AG09319 (cell line): ENCODE data around the gene TYW1B.
A peak's percentile ranks its signal among the peaks of the same experiment; 100 is the strongest.
"Not testable (repeated sequence)": the region's sequence is repeated elsewhere in the genome, so short reads cannot be mapped to it uniquely, and the experiment has no call there.

Experiments
- DNase-seq: peaks from one replicate; pipeline ENCODE4 v3.0.0-alpha.2; 2010; ENCODE audit warnings: low read depth; ENCODE audit errors: extremely low read depth
- TF ChIP-seq, protein P1 (sequence below): IDR thresholded peaks from 2 replicates; pipeline ENCODE4 v1.5.1; 2011; ENCODE audit warnings: low read depth, mild to moderate bottlenecking, inconsistent platforms, low read length, moderate library complexity

The TYW1B gene

DNA sequence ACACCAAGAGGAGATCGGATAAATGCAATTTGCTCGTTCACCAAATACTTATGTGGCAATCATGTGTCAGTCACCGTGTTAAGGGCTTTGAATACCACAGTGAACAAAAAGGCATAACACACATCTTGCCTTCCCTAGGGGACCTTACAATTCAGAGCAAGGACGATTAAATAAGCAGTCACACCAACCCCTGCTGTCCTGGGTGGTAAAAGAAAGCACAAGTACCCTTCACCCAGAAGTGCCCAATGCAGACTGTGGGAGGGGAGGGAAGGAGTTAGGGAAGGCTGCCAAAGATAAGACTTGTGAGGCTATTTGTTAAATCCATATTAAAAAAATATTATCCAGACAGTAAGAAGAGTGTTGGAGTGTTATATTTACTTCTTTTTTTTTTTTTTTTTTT lies 146.8 kb downstream of the TYW1B start:
- not testable (repeated sequence) for DNase-seq

DNA sequence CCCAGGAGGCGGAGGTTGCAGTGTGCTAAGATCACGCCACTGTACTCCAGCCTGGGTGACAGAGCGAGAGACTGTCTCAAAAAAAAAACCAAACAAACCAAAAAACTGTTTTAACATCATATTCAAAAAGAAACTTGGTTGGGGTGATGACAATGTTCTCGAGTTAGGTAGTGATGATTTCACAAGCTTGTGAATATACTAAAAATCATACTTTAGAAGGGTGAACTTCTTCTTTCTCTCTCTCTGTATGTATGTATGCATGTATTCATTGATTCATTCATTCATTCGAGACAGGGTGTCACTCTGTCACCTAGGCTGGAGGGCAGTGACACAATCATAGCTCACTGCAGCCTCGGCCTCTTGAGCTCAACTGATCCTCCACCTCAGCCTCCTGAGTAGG lies 151.1 kb downstream of the TYW1B start:
- not testable (repeated sequence) for DNase-seq

DNA sequence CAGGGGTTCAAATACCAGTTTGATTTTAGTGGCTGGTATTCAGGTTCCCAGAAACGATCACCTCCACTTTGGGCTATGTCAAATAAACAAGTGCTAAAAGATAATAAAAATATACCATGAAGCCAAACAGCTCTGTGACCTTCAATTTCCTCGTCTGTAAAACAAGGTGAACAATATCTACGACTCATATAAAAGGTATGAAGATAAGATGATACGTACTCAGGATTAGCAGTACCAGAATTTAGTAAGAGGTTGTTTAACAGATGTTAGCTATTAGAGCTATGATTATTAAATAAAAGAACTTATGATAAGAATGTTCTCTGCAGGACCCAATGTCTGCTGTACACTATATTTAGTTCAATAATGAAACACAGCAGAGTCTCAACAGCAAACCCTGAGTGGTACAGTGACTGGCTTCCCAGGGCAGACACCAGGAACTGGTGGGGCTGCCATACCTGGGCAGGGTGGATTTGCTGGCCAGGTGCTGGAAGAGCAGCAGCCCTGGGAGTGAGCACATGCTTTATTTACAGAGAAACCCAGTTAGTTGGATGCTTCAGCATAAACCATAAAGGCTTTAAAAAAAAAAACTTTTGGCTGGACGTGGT lies 151.8 kb downstream of the TYW1B start:
- DNase-seq: not testable (repeated sequence)

DNA sequence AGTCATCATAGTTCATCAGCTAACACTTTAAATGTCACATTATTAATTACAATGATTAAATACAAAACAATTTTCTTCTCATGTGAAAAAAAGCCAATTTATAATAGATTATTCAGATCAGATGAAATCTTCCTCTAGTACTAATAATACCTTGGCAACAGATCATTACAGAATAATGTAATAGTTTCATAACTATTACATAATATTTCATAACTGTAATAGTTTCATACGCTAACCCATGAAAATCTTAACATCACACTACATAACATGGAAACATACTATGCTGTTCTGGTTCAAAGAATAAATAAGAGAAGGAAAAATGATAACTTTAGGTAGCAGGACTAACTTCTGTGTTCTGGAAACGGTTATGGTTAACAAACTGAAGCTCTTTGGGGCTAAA lies 152.3 kb downstream of the TYW1B start:
- DNase-seq: not testable (repeated sequence)

DNA sequence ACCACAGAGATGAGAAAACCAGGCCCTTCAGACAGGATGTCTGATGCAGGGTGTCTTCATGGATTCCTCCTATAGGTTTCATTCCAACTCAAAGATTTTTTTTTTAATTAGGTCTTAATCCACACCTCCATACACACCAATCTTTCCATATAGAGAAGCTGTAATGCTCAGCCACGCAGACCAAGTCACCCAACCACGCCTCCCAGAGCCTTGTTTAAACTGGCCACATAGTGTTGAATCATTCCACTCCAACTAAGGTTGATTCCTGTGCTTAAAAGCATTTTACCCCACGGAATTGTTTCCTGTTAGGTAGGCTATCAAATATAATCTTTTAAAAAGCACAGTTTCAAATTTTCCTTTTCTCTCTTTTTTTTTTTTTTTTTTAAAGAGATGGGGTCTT lies 153.6 kb downstream of the TYW1B start:
- no peak for DNase-seq
- TF ChIP-seq, protein P1, sequence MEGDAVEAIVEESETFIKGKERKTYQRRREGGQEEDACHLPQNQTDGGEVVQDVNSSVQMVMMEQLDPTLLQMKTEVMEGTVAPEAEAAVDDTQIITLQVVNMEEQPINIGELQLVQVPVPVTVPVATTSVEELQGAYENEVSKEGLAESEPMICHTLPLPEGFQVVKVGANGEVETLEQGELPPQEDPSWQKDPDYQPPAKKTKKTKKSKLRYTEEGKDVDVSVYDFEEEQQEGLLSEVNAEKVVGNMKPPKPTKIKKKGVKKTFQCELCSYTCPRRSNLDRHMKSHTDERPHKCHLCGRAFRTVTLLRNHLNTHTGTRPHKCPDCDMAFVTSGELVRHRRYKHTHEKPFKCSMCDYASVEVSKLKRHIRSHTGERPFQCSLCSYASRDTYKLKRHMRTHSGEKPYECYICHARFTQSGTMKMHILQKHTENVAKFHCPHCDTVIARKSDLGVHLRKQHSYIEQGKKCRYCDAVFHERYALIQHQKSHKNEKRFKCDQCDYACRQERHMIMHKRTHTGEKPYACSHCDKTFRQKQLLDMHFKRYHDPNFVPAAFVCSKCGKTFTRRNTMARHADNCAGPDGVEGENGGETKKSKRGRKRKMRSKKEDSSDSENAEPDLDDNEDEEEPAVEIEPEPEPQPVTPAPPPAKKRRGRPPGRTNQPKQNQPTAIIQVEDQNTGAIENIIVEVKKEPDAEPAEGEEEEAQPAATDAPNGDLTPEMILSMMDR: no peak

DNA sequence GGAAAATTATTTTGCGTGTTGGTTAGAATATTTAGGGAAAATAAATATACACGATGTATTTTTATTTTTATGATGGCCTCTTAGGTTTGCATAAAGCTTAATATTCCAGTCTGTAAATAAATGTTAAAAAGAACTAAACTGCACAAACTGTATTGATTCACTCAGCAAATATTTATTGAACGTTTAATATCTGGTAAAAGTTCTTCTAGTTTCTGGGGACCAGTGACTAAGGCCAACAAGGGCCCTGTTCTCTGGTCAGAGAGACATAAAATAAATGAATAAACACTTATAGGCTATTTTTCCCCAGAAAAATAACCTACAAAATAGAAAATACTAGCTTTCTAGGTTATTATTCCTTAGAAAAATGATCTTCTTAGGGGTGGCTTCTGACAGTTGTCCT lies 157.2 kb downstream of the TYW1B start:
- DNase-seq: not testable (repeated sequence)

DNA sequence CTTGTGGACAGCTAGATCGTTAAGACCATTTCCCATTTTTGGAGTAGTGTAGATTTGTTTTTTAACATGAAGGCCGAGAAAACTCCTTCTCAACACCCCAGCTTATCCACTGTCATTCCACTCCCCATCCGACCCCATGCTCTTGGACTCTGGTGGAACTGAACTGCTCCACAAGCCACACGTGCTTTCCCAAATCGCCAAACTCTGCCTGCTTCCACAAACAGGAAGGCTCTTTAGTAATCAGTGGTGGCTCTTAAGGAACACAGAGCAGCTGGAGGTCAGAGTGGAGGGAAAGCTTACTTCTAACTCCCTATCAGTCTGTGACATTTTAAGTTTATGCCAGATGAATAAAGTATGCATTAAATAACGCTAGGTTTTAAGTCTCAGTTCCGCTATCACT lies 159.6 kb downstream of the TYW1B start:
- DNase-seq: not testable (repeated sequence)

DNA sequence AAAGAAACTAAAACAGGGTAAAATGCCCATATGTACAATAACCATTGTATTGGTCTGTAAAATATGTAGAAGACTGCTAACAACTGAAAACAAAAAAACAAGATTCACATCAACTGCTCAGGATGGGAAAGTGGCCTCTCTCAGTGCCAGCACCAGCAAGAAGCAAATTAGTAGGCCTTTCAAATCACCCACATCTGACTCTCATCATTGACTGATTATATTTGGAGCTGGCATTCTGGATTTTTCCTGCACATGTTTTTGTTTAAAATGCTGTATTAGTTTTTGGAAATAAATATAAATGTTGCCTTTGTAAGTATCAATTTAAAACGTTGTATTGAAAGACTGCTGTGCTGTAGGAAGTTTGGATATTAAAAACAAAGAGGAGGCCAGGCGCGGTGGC lies 161.0 kb downstream of the TYW1B start:
- DNase-seq: not testable (repeated sequence)

DNA sequence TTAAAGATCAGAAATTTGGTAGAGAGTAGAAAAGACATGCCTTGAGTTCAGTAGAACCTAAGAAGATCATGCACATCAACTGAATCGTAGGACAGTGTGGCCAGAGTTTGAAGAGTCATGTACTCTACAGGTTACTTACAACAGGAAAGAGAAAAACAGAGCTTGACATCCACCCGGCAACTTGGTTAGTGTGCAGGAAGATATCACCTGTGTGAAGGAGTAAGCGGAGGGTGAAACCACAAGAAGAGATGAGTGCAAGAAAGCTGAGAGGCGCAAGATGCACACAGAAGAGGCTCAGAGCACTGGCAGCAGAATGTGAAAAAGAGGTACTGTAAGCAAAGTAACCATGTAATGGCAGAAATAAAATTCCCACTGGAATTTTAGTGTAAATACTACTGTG lies 179.4 kb downstream of the TYW1B start:
- not testable (repeated sequence) for DNase-seq

DNA sequence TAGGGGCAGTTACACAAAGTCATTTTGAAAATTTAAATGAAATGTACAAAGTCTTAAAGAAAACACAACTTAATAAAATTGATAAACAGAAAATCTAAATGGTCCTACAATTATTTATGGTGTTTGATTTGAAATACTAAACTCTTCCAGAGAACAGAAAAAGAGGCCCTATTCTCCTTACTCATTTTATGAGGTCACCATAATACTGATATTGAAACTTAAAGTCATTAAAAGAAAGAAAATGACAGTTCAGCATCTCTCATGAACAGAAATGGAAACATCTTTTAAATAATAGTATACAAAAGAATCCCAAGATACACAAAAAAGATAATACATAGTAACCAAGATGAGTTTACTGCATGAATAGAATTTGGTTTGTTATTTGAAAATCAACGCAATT lies 184.3 kb downstream of the TYW1B start:
- not testable (repeated sequence) for DNase-seq

DNA sequence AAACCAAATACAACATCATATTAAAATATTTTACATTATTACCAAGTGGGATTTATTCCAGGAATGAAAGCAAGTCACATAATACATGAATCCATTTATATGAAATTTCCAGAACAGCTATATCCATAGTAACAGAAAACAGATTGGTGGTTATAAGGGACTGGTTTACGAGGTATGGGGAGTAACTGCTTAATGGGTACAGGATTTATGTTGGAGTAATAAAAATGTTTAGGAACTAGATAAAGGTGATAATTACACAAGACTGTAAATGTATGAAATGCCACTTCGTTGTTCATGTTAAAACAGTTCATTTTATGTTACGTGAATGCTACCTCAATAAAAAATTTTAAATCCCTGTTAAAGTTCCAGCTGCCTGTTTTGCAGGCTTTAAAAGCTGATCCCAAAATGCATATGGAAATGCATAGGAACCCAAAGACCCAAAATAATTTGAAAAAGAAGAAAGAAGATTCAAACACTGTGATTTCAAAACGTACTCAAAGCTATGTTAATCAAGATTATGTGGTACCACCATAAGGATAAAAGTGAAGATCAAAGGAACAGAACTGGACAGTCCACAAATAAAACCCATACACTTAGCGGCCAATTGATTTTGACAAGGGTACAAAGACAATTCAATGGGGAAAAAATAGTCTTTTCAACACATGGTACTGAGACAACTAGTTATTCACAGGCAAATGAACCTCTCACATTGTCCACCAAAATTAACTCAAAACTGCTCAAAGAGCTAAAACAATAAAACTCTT lies 186.3 kb downstream of the TYW1B start:
- DNase-seq: not testable (repeated sequence)

DNA sequence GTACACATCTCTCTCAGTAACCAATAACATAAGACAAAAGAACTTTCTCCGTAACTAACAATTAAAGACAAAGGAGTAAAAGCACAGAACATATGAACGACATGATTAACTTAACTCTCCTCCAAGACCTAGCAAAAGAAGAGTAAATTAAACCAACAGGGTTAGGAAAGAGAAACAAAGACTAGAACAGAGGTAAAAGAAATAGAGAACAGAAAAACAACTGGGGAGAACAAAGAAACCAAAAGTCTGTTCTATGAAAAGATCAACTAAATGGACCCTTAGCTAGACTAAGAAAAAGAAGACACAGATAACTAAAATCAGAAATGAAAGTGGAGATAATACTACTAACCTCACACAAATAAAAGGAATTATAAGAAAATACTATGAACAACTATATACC lies 187.3 kb downstream of the TYW1B start:
- not testable (repeated sequence) for DNase-seq

DNA sequence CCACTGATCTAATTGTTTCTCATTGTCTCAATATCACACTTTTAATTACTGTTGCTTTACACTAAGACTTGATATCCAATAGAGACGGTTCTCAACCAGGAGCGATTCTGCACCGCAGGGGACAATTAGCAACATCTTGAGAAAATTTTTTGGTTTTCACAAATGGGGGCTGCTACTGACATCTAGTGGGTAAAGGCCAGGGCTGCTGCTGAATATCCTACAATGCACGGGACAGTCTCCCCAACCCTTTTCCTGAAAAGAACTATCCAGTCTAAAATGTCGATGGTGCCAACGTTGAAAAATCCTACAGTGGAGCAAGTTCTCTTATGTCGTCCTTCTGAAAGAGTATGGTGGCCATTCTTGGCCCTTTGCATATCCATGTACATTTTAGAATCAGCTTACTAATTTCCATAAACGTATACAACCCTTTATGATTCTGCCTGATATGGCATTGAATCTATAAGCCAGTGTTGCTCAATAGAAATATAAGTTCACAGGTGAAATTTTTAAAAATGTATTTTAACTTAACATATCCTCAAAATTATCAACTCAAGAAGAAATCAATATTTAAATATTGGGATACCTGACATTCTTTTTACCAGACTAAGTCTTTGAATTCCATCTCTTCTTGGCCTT lies 192.6 kb downstream of the TYW1B start:
- DNase-seq: not testable (repeated sequence)
- TF ChIP-seq, protein P1: peak; percentile 20

DNA sequence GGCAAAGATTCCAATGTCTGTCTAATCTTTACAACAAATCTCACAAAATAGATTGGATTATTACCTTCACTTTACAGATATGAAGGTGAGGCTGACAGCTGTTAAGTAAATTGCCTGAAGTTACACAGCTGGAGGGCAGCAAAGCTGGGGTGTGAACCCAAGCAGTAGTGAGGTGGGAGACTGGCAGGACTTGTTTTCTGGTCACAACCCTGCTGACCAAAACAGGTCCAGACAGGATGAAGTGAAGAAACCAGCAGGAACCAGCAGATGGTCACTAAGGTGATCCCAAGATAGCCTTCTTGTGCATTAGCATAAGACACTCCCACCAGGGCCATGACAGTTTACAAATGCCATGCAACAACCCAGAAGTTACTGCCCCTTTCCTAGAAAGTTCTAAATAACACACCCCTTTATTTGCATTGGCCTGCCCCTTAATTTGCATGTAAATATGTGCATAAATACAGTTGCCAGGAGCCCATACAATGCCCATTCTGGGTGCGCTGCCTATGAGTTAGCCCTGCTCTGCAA lies 195.2 kb downstream of the TYW1B start:
- not testable (repeated sequence) for DNase-seq

DNA sequence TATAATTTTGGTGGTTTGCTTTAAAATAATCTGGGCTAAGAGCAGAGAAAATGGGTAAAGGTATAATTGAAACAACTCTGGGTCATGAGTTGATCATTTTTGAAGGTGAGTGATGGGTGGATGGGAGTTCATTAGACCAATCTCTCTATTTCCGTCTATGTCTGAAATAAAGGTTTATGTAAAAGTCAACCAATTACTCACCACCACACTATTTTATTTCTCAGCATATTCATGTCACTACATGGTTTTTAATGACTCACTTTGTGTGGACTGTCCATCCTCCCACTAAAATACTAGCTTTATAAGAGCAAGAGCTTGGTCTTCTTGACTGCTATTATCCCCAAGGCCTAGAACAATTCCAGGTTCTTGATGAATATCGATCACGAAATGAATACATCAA lies 199.6 kb downstream of the TYW1B start:
- DNase-seq: not testable (repeated sequence)

DNA sequence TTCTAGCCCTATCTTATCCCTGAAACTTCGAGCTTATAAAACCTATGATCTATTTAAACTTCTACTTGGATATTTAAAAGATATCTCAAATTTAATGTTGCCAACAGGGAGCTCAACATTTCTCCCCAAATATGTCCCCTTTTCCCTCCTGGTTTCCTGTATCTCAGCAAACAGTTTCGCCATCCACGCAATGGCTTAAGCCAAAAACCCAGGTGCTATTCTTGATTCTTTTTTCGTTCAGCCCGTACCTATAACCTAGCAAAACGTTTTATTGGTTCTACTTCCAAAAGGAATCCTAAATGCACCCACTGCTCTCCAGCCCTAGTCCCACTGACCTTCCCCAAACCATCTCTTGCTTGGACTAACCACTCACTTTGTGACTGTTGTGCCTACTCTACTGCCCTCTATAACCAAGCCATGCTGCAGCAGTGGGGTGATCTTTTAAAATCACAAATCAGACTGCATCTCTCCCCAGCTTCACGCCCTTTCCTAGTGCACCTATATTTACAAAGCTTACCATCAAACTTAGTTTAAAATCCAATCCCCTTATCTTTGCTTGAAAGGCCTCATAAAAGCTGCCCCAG lies 201.5 kb downstream of the TYW1B start:
- not testable (repeated sequence) for DNase-seq

DNA sequence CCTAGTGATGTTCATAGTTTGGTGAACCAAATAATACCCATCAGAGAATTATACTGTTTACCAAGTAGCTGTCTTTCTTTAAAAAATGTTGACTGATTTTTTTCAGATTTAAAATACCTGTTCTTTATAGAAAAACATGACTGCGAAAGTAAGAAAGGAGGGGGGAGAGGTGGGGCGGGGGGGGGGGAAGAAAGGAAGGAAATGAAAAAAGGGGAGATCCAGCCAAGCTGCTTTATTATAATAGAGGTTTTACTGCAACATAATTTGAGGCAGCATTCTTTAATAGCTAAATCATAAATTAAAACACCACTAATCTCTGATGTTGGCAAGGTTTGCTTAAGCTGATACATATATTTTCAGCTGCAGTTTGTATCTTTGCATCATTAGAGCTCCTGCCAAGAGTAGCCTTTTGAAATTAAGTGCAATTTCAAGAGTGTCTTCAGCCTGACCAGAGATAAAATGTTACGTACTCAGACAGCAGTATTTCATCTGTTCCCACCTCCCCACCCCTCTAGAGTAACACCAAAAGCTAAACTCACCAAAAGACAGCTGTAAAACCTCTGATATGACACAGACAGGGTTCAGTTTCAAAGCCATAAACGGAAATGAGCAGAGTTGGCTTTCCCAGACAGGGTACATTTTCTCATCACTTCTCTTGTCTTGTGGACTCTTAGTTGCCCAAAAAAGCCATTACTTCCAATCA lies 202.1 kb downstream of the TYW1B start:
- DNase-seq: not testable (repeated sequence)
